PC-9 (cell line): ENCODE results near the gene PTPN13. TPM values are rescaled to one million over a fixed set of nuclear protein-coding genes. Genes with fewer than 3 reads are reported as not detected.

Source experiments
- BruUV-seq: library from RNA; stranded (reverse); fragments of 400-500 nt; replicated peaks from 2 replicates; lab custom pipeline; 2021; lab: Mats Ljungman, UMichigan
- CTCF ChIA-PET: fragments of 300-600 bp; sonication (Branson Sonifier 250); formaldehyde crosslinking; loops from one replicate; lab custom pipeline; 2022; ENCODE audit warnings: antibody characterized with exemption; lab: Charles Lee
- POLR2A ChIA-PET: fragments of 300-600 bp; sonication (Branson Sonifier 250); formaldehyde crosslinking; loops from one replicate; lab custom pipeline; 2022; ENCODE audit warnings: antibody characterized with exemption; ENCODE audit not compliant: unreplicated experiment; lab: Charles Lee
- DNase-seq, 2 experiments: peaks; one replicate each; pipeline versions ENCODE4 v3.0.0 to v3.0.0-alpha.2; 2015 to 2022; ENCODE audit warnings: mixed read lengths in 1 of 2
- H2AFZ ChIP-seq: fragments of 200-600 bp; sonication (generic); 2 replicates; pipeline ENCODE4 v1.8.1; 2017; ENCODE audit warnings: antibody characterized with exemption
- H3F3A ChIP-seq: fragments of 200-600 bp; sonication (generic); 2 replicates; pipeline ENCODE4 v1.8.1; 2017; ENCODE audit warnings: antibody characterized with exemption, mild to moderate bottlenecking, low read depth; ENCODE audit not compliant: insufficient read depth
- H3K27ac ChIP-seq: fragments of 200-600 bp; sonication (generic); 2 replicates; pipeline ENCODE4 v1.6.1; 2016; ENCODE audit warnings: mixed run types
- H3K27me3 ChIP-seq: fragments of 200-600 bp; sonication (generic); 2 replicates; pipeline ENCODE4 v1.6.1; 2016; ENCODE audit warnings: low read depth, mixed run types; ENCODE audit not compliant: insufficient read depth
- H3K36me3 ChIP-seq: fragments of 200-600 bp; sonication (generic); 2 replicates; pipeline ENCODE4 v1.6.1; 2016; ENCODE audit warnings: low read depth, mixed run types
- H3K4me1 ChIP-seq: fragments of 200-600 bp; sonication (generic); replicated peaks from 2 replicates; pipeline ENCODE4 v1.6.1; 2016; ENCODE audit warnings: mixed run types; ENCODE audit not compliant: insufficient read depth
- H3K4me2 ChIP-seq: fragments of 200-600 bp; sonication (generic); 2 replicates; pipeline ENCODE4 v1.6.1; 2017; ENCODE audit warnings: mixed run types
- H3K4me3 ChIP-seq: fragments of 200-600 bp; sonication (generic); 2 replicates; pipeline ENCODE4 v1.6.1; 2016; ENCODE audit warnings: mixed run types
- H3K79me2 ChIP-seq: fragments of 200-600 bp; sonication (generic); 2 replicates; pipeline ENCODE4 v1.6.1; 2017; ENCODE audit warnings: low read depth, mixed run types
- H3K9me2 ChIP-seq: fragments of 200-600 bp; sonication (generic); 2 replicates; pipeline ENCODE4 v1.8.1; 2017; ENCODE audit warnings: mild to moderate bottlenecking; ENCODE audit not compliant: insufficient read depth
- H3K9me3 ChIP-seq: fragments of 200-600 bp; sonication (generic); 2 replicates; pipeline ENCODE4 v1.8.1; 2016; ENCODE audit warnings: low read depth; ENCODE audit not compliant: insufficient read depth
- H4K20me1 ChIP-seq: fragments of 200-600 bp; sonication (generic); 2 replicates; pipeline ENCODE4 v1.8.1; 2017; ENCODE audit not compliant: insufficient read depth
- CTCF ChIP-seq: fragments of 200-600 bp; sonication (generic); conservative IDR thresholded peaks from 2 replicates; pipeline ENCODE4 v1.6.1; 2017; ENCODE audit warnings: mixed run types, antibody characterized with exemption, mild to moderate bottlenecking, moderate library complexity
- EZH2 ChIP-seq: fragments of 200-600 bp; sonication (generic); IDR thresholded peaks from 2 replicates; pipeline ENCODE4 v1.8.0; 2017; ENCODE audit warnings: antibody characterized with exemption, low read depth
- intact Hi-C: fragments of 100-400 bp; cut with micrococcal nuclease; formaldehyde crosslinking; loops from one replicate; pipeline ENCODE4 v1.10.0; 2022; ENCODE audit not compliant: unreplicated experiment
- total RNA-seq: library from RNA; stranded (reverse); gene quantifications from 2 replicates; pipeline ENCODE4 v1.2.3, GENCODE V29; 2021

PTPN13 gene
- total RNA-seq, 1 experiment from 2014 or later = 6.9 TPM

GRCh38 chr4:86816501-86817273 lies 222.6 kb downstream of the PTPN13 start:
- H3K27ac ChIP-seq = no peak overlapping the region
- H3K27me3 ChIP-seq = no peaks in the 10 kb centered on the region
- ChIA-PET POLR2A (no interaction called here), CTCF (no interaction called here)
- H3K79me2 ChIP-seq = no peaks in the 10 kb centered on the region
- no peaks in the 10 kb centered on the region for H3F3A ChIP-seq
- no peaks in the 10 kb centered on the region for H3K4me1 ChIP-seq
- TF ChIP-seq CTCF = no peak
- TF ChIP-seq EZH2 = no peak
- H3K4me3 ChIP-seq = no peak overlapping the region
- H3K9me3 ChIP-seq = no peaks in the 10 kb centered on the region
- H2AFZ ChIP-seq = no peak overlapping the region
- no peak for DNase-seq
- intact Hi-C loops = no loop called here
- BruUV-seq = no TSS peak
- no peak overlapping the region for H3K4me2 ChIP-seq
- H4K20me1 ChIP-seq = no peaks in the 10 kb centered on the region
- no peaks in the 10 kb centered on the region for H3K36me3 ChIP-seq
- no peaks in the 10 kb centered on the region for H3K9me2 ChIP-seq

- Histone ChIP-seq H2AFZ (no peak overlapping the region), H4K20me1 (no peaks in the 10 kb centered on the region), H3F3A (no peaks in the 10 kb centered on the region), H3K27ac (no peak overlapping the region), H3K9me2 (no peaks in the 10 kb centered on the region), H3K36me3 (no peaks in the 10 kb centered on the region), H3K79me2 (no peaks in the 10 kb centered on the region), H3K4me2 (no peak overlapping the region), H3K9me3 (no peaks in the 10 kb centered on the region), H3K4me1 (no peaks in the 10 kb centered on the region), H3K4me3 (no peak overlapping the region), H3K27me3 (no peaks in the 10 kb centered on the region)
- no TSS peak for BruUV-seq
- CTCF ChIA-PET = no interaction called here
- POLR2A ChIA-PET = interaction anchor here (0.6 kb wide), 1 partner anchor 352 kb away, joined by 4 read pairs; no protein-coding TSS in a partner anchor
- TF ChIP-seq EZH2 (no peak), CTCF (no peak)
- no peak for DNase-seq
- intact Hi-C loops = no loop called here
Observed at GRCh38 chr4:86818211-86818610, 224.1 kb downstream of the PTPN13 start.

GRCh38 chr4:86818841-86819240 lies 224.7 kb downstream of the PTPN13 start:
- BruUV-seq = no TSS peak

More at GRCh38 chr4:86818841-86819240, 224.7 kb downstream of the PTPN13 start:
- ChIA-PET POLR2A (no interaction called here), CTCF (no interaction called here)
- intact Hi-C loops = no loop called here
- Histone ChIP-seq H3K79me2 (no peaks in the 10 kb centered on the region), H3K4me3 (no peak overlapping the region), H2AFZ (no peak overlapping the region), H3K9me2 (no peaks in the 10 kb centered on the region), H3K9me3 (no peaks in the 10 kb centered on the region), H4K20me1 (no peaks in the 10 kb centered on the region), H3K4me1 (no peaks in the 10 kb centered on the region), H3K4me2 (no peak overlapping the region), H3K27me3 (no peaks in the 10 kb centered on the region), H3F3A (no peaks in the 10 kb centered on the region), H3K27ac (no peak overlapping the region), H3K36me3 (no peaks in the 10 kb centered on the region)
- no peak for DNase-seq
- TF ChIP-seq EZH2 = no peak
- TF ChIP-seq CTCF = no peak
